Endothelial cell of umbilical vein (primary cell): ENCODE measurements around the gene ZNF609. TPM values are rescaled to one million over a fixed set of nuclear protein-coding genes. Genes with fewer than 3 reads are reported as not detected.
A peak's percentile ranks its signal among the peaks of the same experiment; 100 is the strongest.

Source experiments
- BruUV-seq: library from RNA; stranded (reverse); fragments of 400-500 nt; replicated peaks from 2 replicates; lab custom pipeline; 2021; lab: Mats Ljungman, UMichigan
- CTCF ChIA-PET: fragments of 300-600, 350-600 bp; sonication (Branson Sonifier 250); formaldehyde crosslinking; loops from one replicate; lab custom pipeline; 2021; ENCODE audit warnings: antibody characterized with exemption, inconsistent platforms; lab: Charles Lee
- POLR2A ChIA-PET: fragments of 300-600, 350-600 bp; sonication (Branson Sonifier 250); formaldehyde crosslinking; loops from one replicate; lab custom pipeline; 2021; ENCODE audit warnings: antibody characterized with exemption, inconsistent platforms; lab: Charles Lee
- DNase-seq: peaks from one replicate; pipeline ENCODE4 v3.0.0-alpha.2; 2011; ENCODE audit warnings: low read depth, low spot score
- FAIRE-seq: peaks from 2 replicates; lab custom pipeline; 2011; peaks lifted over from hg19 to GRCh38; lab: Jason Lieb, UNC
- H2AFZ ChIP-seq: 2 replicates; pipeline ENCODE4 v1.6.0; 2012; ENCODE audit warnings: low read depth, low read length, control low read depth, inconsistent platforms
- H3K27ac ChIP-seq: 2 replicates; pipeline ENCODE4 v1.5.1; 2011; ENCODE audit warnings: low read depth, mild to moderate bottlenecking, control low read depth, low read length, moderate library complexity; ENCODE audit not compliant: insufficient read depth
- H3K27me3 ChIP-seq, 2 experiments: 2 replicates each; pipeline versions ENCODE4 v1.6.0 to v1.6.1; 2011; ENCODE audit warnings: low read length in 2 of 2, mixed read lengths in 1 of 2; ENCODE audit not compliant: control insufficient read depth in 2 of 2, insufficient read depth in 2 of 2
- H3K36me3 ChIP-seq, 2 experiments: 2 replicates in 1 of 2; 3 replicates in 1 of 2; pipeline ENCODE4 v1.5.1; 2011; ENCODE audit warnings: low read length in 2 of 2, mild to moderate bottlenecking in 1 of 2, moderate library complexity in 1 of 2; ENCODE audit not compliant: control insufficient read depth in 2 of 2, insufficient read depth in 2 of 2; ENCODE audit errors: extremely low read depth in 1 of 2
- H3K4me1 ChIP-seq: 3 replicates; pipeline ENCODE4 v1.5.1; 2011; ENCODE audit warnings: mild to moderate bottlenecking, low read length; ENCODE audit not compliant: control insufficient read depth, insufficient read depth; ENCODE audit errors: extremely low read depth
- H3K4me2 ChIP-seq: 2 replicates; pipeline ENCODE4 v1.6.1; 2011; ENCODE audit warnings: low read length, control low read depth, mixed read lengths; ENCODE audit not compliant: insufficient read depth
- H3K4me3 ChIP-seq, 3 experiments: fragments of 200-600 bp in 1 of 3; sonication (generic), shearing (Covaris generic) in 1 of 3; replicated peaks in 1 of 3; 2 replicates each; pipeline ENCODE4 v1.5.1; 2011 to 2016; ENCODE audit warnings: control low read depth in 3 of 3, low read length in 3 of 3, mild to moderate bottlenecking in 2 of 3, inconsistent platforms in 1 of 3, low read depth in 1 of 3, moderate library complexity in 1 of 3; ENCODE audit not compliant: insufficient read depth in 1 of 3
- H3K79me2 ChIP-seq: 2 replicates; pipeline ENCODE4 v1.6.0; 2012; ENCODE audit warnings: low read length, inconsistent platforms; ENCODE audit not compliant: control insufficient read depth, insufficient read depth
- H3K9ac ChIP-seq: replicated peaks from 2 replicates; pipeline ENCODE3; 2011; ENCODE audit warnings: low read length, control low read depth; ENCODE audit not compliant: insufficient read depth; ENCODE audit errors: extremely low read depth
- H3K9me1 ChIP-seq: replicated peaks from 3 replicates; pipeline ENCODE4 v1.6.0; 2011; ENCODE audit warnings: mild to moderate bottlenecking, low read length; ENCODE audit not compliant: control insufficient read depth, insufficient read depth; ENCODE audit errors: extremely low read depth
- H3K9me3 ChIP-seq: replicated peaks from 2 replicates; pipeline ENCODE4 v1.5.1; 2012; ENCODE audit warnings: low read length, inconsistent platforms; ENCODE audit not compliant: control insufficient read depth, insufficient read depth
- H4K20me1 ChIP-seq: replicated peaks from 2 replicates; pipeline ENCODE3; 2011; ENCODE audit warnings: mild to moderate bottlenecking, low read length; ENCODE audit not compliant: control insufficient read depth, insufficient read depth; ENCODE audit errors: extremely low read depth
- EZH2 ChIP-seq: IDR thresholded peaks from 2 replicates; pipeline ENCODE4 v1.6.1; 2012; ENCODE audit warnings: borderline replicate concordance, low read depth, mild to moderate bottlenecking, moderate library complexity, low read length, inconsistent platforms; ENCODE audit not compliant: severe bottlenecking
- FOS ChIP-seq: IDR thresholded peaks from 2 replicates; pipeline ENCODE4 v1.6.1; 2011; ENCODE audit warnings: mild to moderate bottlenecking, low read length, moderate library complexity, borderline replicate concordance; ENCODE audit not compliant: insufficient read depth
- GATA2 ChIP-seq: IDR thresholded peaks from 2 replicates; pipeline ENCODE4 v1.7.0; 2011; ENCODE audit warnings: low read depth, mild to moderate bottlenecking, moderate library complexity, mixed read lengths, low read length; ENCODE audit not compliant: insufficient read length, insufficient read depth
- JUN ChIP-seq: IDR thresholded peaks from 2 replicates; pipeline ENCODE4 v1.6.1; 2011; ENCODE audit warnings: borderline replicate concordance, low read depth; ENCODE audit not compliant: insufficient read length, insufficient read depth
- MYC ChIP-seq: IDR thresholded peaks from one replicate; pipeline ENCODE4 v1.6.1; 2011; ENCODE audit warnings: mild to moderate bottlenecking, low read depth, low read length
- POLR2A ChIP-seq: IDR thresholded peaks from 2 replicates; pipeline ENCODE4 v1.6.1; 2012; ENCODE audit warnings: low read depth, mild to moderate bottlenecking, control low read depth, low read length
- POLR2AphosphoS5 ChIP-seq: IDR thresholded peaks from 2 replicates; pipeline ENCODE4 v1.6.1; 2012; ENCODE audit warnings: low read depth, mild to moderate bottlenecking, control low read depth, low read length, moderate library complexity; ENCODE audit not compliant: insufficient read depth
- dilution Hi-C: fragments of 300-500 bp; cut with MboI; formaldehyde crosslinking; loops from one replicate; pipeline ENCODE4 v1.15.0; 2019; ENCODE audit warnings: low sequenced_read_pairs; ENCODE audit not compliant: extremely low pct_ligation_motif_present
- intact Hi-C: fragments of 100-400 bp; cut with micrococcal nuclease; formaldehyde crosslinking; loops from one replicate; pipeline ENCODE4 v1.10.0; 2022
- polyA plus RNA-seq, 4 experiments: library from polyadenylated mRNA; depleted of rRNA in 3 of 4; stranded (reverse) in 3 of 4; unstranded in 1 of 4; fragments of >200 nt; gene quantifications; 2 replicates each; pipeline versions ENCODE4 v1.2.1 to v1.2.3, GENCODE V29; 2011 to 2012; ENCODE audit warnings: missing spikeins in 1 of 4
- total RNA-seq: library from RNA; stranded (reverse); gene quantifications from 2 replicates; pipeline ENCODE4 v1.2.3, GENCODE V29; 2021
- TF ChIP-seq, protein P1 (sequence below): IDR thresholded peaks from 2 replicates; pipeline ENCODE4 v1.6.1; 2011; ENCODE audit not compliant: insufficient read depth, insufficient read length
- TF ChIP-seq, protein P2 (sequence below), 2 donors: IDR thresholded peaks; 1 replicate in 1 of 2; 2 replicates in 1 of 2; pipeline ENCODE4 v1.5.1; 2011; ENCODE audit warnings: low read length in 2 of 2, mild to moderate bottlenecking in 2 of 2, moderate library complexity in 2 of 2, control low read depth in 1 of 2, inconsistent platforms in 1 of 2, low read depth in 1 of 2; ENCODE audit not compliant: insufficient read depth in 1 of 2; ENCODE audit errors: extremely low read depth in 1 of 2

The ZNF609 gene
- total and polyA plus RNA-seq, 2 donors (not counting 3 experiments of a cell fraction or from before 2014, with no cell fraction given), result 18.2 to 49.6 TPM

DNA sequence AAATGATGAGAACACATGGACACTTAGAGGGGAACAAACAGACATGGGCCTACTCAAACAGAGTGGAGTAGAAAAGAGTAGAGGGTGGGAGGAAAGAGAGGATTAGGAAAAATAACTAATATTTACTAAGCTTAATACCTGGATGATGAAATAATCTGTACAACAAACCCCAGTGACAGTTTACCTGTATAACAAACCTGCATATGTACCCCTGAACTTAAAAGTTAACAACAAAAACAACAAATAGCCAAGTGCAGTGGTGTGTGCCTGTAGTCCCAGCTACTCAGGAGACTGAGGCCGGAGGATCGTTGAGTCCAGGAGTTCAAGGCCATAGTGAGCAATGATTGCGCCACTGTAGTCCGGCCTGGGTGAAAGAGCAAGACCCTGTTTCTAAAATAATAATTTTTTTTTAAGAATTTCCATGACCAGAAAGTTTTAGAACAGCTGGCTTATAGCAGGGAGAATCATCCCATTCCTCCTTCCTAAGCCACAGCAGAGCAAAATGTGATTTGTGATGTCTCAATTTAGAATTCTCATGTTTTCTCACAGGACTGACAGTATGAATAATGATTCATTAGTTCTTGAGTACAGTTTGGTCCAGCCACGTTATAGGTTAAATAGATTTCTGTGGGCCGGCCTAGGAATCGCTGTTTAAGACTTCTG lies 150.0 kb downstream of the ZNF609 start:
- ChIA-PET CTCF (interaction anchor here (1.3 to 1.4 kb wide), 2 partner anchors 8 to 10 kb away, joined by 4 to 5 read pairs; no protein-coding TSS in a partner anchor), POLR2A (no interaction called here)
- Histone ChIP-seq H3K4me3 (no peak overlapping the region), H4K20me1 (peaks cover 7% of the 10 kb centered on the region), H3K9me1 (no peaks in the 10 kb centered on the region), H3K36me3 (no peaks in the 10 kb centered on the region), H3K27me3 (no peaks in the 10 kb centered on the region), H3K4me2 (no peak overlapping the region), H3K27ac (no peak overlapping the region), H3K9me3 (no peaks in the 10 kb centered on the region), H3K79me2 (peaks cover 48% of the 10 kb centered on the region), H2AFZ (no peak overlapping the region), H3K4me1 (peaks cover 4% of the 10 kb centered on the region), H3K9ac (no peak overlapping the region)
- intact Hi-C loops (no loop called here), dilution Hi-C loops (no loop called here)
- DNase-seq (no peak), FAIRE-seq (no peak)
- no TSS peak for BruUV-seq
- TF ChIP-seq, protein P1, sequence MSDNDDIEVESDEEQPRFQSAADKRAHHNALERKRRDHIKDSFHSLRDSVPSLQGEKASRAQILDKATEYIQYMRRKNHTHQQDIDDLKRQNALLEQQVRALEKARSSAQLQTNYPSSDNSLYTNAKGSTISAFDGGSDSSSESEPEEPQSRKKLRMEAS, result no peak
- TF ChIP-seq POLR2AphosphoS5 (no peak), MYC (no peak), FOS (no peak), EZH2 (no peak)

DNA sequence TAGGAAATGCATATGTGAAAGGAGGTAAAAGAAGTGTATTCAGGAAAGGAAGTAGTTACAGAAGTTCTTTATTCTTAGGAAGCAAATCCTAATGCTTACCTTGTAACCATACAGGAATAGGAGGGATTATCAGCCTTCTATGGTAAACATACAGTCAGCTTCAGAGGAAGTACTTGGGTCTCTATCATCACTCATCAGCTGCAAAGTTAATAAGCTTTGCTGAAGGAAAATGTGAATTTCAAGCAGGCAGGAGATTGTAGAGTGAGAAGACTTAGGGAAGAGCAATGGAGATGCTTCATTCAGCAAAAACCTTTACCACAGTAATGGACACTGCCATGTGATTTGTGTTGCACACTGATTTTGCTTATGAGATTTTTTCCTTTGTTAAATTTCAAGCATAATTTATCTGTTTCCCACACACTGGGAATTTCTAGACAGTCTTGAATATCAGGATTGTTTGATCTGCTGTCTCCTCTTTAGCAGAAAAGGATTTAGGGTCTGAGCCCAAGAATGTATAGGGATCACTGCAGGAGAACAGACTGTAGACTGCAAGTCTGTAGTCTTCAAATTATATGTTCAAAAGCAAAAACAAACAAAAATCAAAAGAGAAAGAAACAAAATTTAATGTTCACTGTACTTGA lies 150.8 kb downstream of the ZNF609 start:
- dilution Hi-C loops (no loop called here), intact Hi-C loops (no loop called here)
- peak; percentile 66 for FAIRE-seq
- peaks cover 4% of the 10 kb centered on the region for H3K4me1 ChIP-seq
- no peak overlapping the region for H3K9ac ChIP-seq
- H4K20me1 ChIP-seq, result peaks cover 8% of the 10 kb centered on the region
- H3K4me3 ChIP-seq, result no peak overlapping the region
- no peaks in the 10 kb centered on the region for H3K27me3 ChIP-seq
- ChIA-PET CTCF (interaction anchor here (1.3 to 1.4 kb wide), 2 partner anchors 9 kb away, joined by 4 to 5 read pairs; no protein-coding TSS in a partner anchor), POLR2A (no interaction called here)
- no peak overlapping the region for H2AFZ ChIP-seq
- no peaks in the 10 kb centered on the region for H3K36me3 ChIP-seq
- BruUV-seq, result no TSS peak
- H3K4me2 ChIP-seq, result no peak overlapping the region
- H3K79me2 ChIP-seq, result peaks cover 50% of the 10 kb centered on the region
- peak; percentile 26 for DNase-seq
- TF ChIP-seq POLR2A, result no peak
- TF ChIP-seq, protein P1, result no peak
- TF ChIP-seq, protein P2, sequence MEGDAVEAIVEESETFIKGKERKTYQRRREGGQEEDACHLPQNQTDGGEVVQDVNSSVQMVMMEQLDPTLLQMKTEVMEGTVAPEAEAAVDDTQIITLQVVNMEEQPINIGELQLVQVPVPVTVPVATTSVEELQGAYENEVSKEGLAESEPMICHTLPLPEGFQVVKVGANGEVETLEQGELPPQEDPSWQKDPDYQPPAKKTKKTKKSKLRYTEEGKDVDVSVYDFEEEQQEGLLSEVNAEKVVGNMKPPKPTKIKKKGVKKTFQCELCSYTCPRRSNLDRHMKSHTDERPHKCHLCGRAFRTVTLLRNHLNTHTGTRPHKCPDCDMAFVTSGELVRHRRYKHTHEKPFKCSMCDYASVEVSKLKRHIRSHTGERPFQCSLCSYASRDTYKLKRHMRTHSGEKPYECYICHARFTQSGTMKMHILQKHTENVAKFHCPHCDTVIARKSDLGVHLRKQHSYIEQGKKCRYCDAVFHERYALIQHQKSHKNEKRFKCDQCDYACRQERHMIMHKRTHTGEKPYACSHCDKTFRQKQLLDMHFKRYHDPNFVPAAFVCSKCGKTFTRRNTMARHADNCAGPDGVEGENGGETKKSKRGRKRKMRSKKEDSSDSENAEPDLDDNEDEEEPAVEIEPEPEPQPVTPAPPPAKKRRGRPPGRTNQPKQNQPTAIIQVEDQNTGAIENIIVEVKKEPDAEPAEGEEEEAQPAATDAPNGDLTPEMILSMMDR (IDR thresholded peaks at IDR 0.05; ENCODE audit: extremely low read depth in 1 of 2, insufficient read depth in 1 of 2, low read depth in 1 of 2, low read length in 2 of 2), result no peak
- TF ChIP-seq JUN, result no peak
- no peak for TF ChIP-seq FOS
- TF ChIP-seq EZH2, result no peak
- TF ChIP-seq GATA2, result no peak
- no peak for TF ChIP-seq MYC
- TF ChIP-seq POLR2AphosphoS5, result no peak
- H3K9me1 ChIP-seq, result no peaks in the 10 kb centered on the region
- H3K27ac ChIP-seq, result no peak overlapping the region
- H3K9me3 ChIP-seq, result no peaks in the 10 kb centered on the region
